Kidney (tissue), 14 donors: ENCODE measurements around the gene SLC25A26. TPM values are rescaled to one million over a fixed set of nuclear protein-coding genes. Genes with fewer than 3 reads are reported as not detected.

Source experiments
- DNase-seq, 5 donors: peaks; one replicate each; pipeline ENCODE4 v3.0.0-alpha.2; 2013 to 2020
- FAIRE-seq: peaks from 2 replicates; lab custom pipeline; 2012; peaks lifted over from hg19 to GRCh38; lab: Jason Lieb, UNC
- H3K27ac ChIP-seq, 2 donors: one replicate each; pipeline ENCODE4 v1.7.0; 2013; ENCODE audit warnings: low read depth in 2 of 2, low read length in 2 of 2, inconsistent platforms in 1 of 2
- H3K27me3 ChIP-seq: one replicate; pipeline ENCODE4 v1.7.1; 2013; ENCODE audit warnings: low read length, inconsistent platforms; ENCODE audit not compliant: control insufficient read depth, insufficient read depth
- H3K36me3 ChIP-seq, 3 donors: one replicate each; pipeline versions ENCODE4 v1.7.0 to v1.7.1; 2013; ENCODE audit warnings: low read length in 3 of 3, control low read depth in 1 of 3, inconsistent platforms in 1 of 3; ENCODE audit not compliant: insufficient read depth in 3 of 3, control insufficient read depth in 2 of 3
- H3K4me1 ChIP-seq, 3 donors: one replicate each; pipeline versions ENCODE4 v1.7.0 to v1.7.1; 2013; ENCODE audit warnings: low read length in 3 of 3, inconsistent platforms in 1 of 3, low read depth in 1 of 3; ENCODE audit not compliant: control insufficient read depth in 2 of 3, insufficient read depth in 2 of 3
- H3K4me3 ChIP-seq, 3 donors: one replicate each; pipeline versions ENCODE4 v1.7.0 to v1.8.1; 2013; ENCODE audit warnings: low read length in 3 of 3, control low read depth in 1 of 3, inconsistent platforms in 1 of 3
- H3K9ac ChIP-seq, 3 donors: one replicate each; pipeline versions ENCODE4 v1.7.0 to v1.7.1; 2013; ENCODE audit warnings: low read length in 3 of 3, control low read depth in 1 of 3, inconsistent platforms in 1 of 3
- H3K9me3 ChIP-seq, 3 donors: one replicate each; pipeline versions ENCODE4 v1.7.0 to v1.7.1; 2013; ENCODE audit warnings: low read length in 3 of 3, control low read depth in 1 of 3, inconsistent platforms in 1 of 3; ENCODE audit not compliant: control insufficient read depth in 2 of 3, insufficient read depth in 1 of 3
- intact Hi-C: fragments of 100-400 bp; cut with DNase I; formaldehyde crosslinking; loops from one replicate; pipeline ENCODE4 v1.11.1; 2022
- polyA plus RNA-seq: library from polyadenylated mRNA; stranded (reverse); fragments of 350-450 nt; fragmentation: Illumina TruSeq; extraction: RNeasy Lipid Tissue Mini Kit (QIAGEN cat#74804); gene quantifications from one replicate; pipeline ENCODE4 v1.2.3, GENCODE V29; 2014; ENCODE audit warnings: low read depth, low replicate concordance; ENCODE audit not compliant: insufficient read depth
- total RNA-seq: library from RNA; stranded (reverse); fragmentation: NEBNext Ultra II Directional; extraction: Animal tissue kit (Norgen Biotek cat#: 25700); gene quantifications from one replicate; pipeline ENCODE4 v1.2.1, GENCODE V29; 2021
- TF ChIP-seq, protein P1 (sequence below): IDR thresholded peaks from 3 replicates; pipeline ENCODE4 v1.5.1; 2012; ENCODE audit warnings: mild to moderate bottlenecking, moderate library complexity, borderline replicate concordance; ENCODE audit not compliant: insufficient read depth; ENCODE audit errors: extremely low read depth
- donor health status: control.
- donor health status: control.
- donor health status: control.
- donor health status: control.
- donor health status: control.
- donor health status: DM: yes; HTN: yes; CAD: no.
- donor health status: Normal renal cell carcinoma (clear cell type).

SLC25A26 gene
- total and polyA plus RNA-seq, 2 donors from 2014 or later: 23.9 to 25.4 TPM

DNA sequence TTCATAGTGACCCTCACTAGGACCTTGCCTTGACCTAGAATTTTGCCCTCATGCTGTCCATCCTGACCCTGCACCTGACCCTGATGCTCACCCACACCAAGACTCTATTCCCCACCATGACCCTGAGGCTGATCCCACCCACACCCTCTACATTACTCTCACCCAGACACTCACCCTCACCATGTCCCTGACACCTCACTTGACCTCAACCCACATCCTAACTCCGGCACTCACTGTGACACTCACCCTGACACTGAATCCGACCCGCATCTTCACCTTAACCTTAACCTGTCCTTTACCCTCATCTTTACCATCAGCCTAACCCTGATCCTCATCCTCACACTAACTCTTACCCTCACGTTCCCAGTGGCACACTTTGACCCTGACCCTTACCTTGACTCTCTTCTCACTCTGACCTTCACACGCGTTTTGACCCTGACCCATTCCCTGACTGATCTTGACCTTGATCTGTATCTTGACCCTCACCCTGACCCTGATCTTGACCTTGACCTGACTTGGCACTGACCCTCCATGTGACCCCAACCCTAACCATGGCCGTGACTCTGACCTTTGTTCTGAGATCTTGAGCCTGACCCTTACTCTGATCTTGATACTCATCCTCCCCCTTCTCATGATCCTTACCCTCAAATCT, 22.2 kb upstream of the SLC25A26 start:
- Histone ChIP-seq H3K27ac (no peak overlapping the region), H3K9me3 (no peaks in the 10 kb centered on the region), H3K4me3 (no peak overlapping the region), H3K27me3 (no peaks in the 10 kb centered on the region), H3K9ac (no peak overlapping the region), H3K4me1 (peaks cover 0 to 3% (median 0%) of the 10 kb centered on the region in 3 donors), H3K36me3 (no peaks in the 10 kb centered on the region)
- intact Hi-C loops: no loop called here
- TF ChIP-seq, protein P1, sequence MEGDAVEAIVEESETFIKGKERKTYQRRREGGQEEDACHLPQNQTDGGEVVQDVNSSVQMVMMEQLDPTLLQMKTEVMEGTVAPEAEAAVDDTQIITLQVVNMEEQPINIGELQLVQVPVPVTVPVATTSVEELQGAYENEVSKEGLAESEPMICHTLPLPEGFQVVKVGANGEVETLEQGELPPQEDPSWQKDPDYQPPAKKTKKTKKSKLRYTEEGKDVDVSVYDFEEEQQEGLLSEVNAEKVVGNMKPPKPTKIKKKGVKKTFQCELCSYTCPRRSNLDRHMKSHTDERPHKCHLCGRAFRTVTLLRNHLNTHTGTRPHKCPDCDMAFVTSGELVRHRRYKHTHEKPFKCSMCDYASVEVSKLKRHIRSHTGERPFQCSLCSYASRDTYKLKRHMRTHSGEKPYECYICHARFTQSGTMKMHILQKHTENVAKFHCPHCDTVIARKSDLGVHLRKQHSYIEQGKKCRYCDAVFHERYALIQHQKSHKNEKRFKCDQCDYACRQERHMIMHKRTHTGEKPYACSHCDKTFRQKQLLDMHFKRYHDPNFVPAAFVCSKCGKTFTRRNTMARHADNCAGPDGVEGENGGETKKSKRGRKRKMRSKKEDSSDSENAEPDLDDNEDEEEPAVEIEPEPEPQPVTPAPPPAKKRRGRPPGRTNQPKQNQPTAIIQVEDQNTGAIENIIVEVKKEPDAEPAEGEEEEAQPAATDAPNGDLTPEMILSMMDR: no peak
- FAIRE-seq (no peak), DNase-seq (no peak)

GRCh38 chr3:66199089-66199473, 21.7 kb upstream of the SLC25A26 start:
- Histone ChIP-seq H3K9ac (no peak overlapping the region), H3K27me3 (no peaks in the 10 kb centered on the region), H3K36me3 (no peaks in the 10 kb centered on the region), H3K9me3 (no peaks in the 10 kb centered on the region), H3K4me1 (peaks cover 0 to 3% (median 0%) of the 10 kb centered on the region in 3 donors), H3K27ac (no peak overlapping the region), H3K4me3 (no peak overlapping the region)
- FAIRE-seq (no peak), DNase-seq (no peak)
- TF ChIP-seq, protein P1: no peak
- intact Hi-C loops: no loop called here

GRCh38 chr3:66200147-66200546, 20.7 kb upstream of the SLC25A26 start:
- FAIRE-seq: no peak
- no peak for DNase-seq
- H3K9ac ChIP-seq: no peak overlapping the region
- peaks cover 0 to 2% (median 0%) of the 10 kb centered on the region in 3 donors for H3K4me1 ChIP-seq
- intact Hi-C loops: no loop called here
- H3K9me3 ChIP-seq: no peaks in the 10 kb centered on the region
- TF ChIP-seq, protein P1: no peak
- no peak overlapping the region for H3K27ac ChIP-seq
- H3K36me3 ChIP-seq: no peaks in the 10 kb centered on the region
- H3K27me3 ChIP-seq: no peaks in the 10 kb centered on the region
- no peak overlapping the region for H3K4me3 ChIP-seq
